ENCODE measurements around the gene TYW1B.
"Not testable (repeated sequence)": the region's sequence is repeated elsewhere in the genome, so short reads cannot be mapped to it uniquely, and the experiment has no call there.

DNA sequence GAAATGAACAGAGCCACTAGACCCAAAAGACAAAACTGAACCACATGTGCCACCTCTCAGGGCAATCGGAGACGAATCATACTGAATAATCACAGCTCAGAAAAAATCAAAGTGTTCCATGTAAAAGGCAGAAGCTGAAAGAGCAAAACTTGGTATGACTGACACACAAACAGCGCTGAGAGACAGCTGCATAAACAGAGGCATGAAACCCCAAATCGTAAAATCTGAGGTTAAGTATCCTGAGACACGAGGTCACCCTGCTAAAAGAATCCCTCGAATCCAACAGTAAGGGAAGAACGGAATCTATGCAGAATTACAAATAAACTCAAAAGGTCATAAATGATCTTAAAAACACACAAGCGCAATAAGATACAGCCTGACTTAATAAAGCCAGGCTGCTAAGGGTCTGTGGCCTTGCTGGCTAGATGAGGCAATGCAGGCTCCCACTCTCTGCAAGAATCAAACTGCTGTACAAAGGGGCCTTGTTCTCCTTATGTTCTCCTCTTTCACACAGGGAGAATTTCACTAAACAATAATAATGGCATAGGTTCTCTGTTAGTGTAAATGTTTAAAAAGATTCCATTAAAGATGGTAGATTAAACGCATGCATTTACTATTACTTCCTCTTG, 247.7 kb downstream of the TYW1B start:
- TF ChIP-seq POLR2A, POLR2AphosphoS5, EP300 (IDR thresholded peaks at IDR 0.05): not testable (repeated sequence)
- TF ChIP-seq, protein P1, sequence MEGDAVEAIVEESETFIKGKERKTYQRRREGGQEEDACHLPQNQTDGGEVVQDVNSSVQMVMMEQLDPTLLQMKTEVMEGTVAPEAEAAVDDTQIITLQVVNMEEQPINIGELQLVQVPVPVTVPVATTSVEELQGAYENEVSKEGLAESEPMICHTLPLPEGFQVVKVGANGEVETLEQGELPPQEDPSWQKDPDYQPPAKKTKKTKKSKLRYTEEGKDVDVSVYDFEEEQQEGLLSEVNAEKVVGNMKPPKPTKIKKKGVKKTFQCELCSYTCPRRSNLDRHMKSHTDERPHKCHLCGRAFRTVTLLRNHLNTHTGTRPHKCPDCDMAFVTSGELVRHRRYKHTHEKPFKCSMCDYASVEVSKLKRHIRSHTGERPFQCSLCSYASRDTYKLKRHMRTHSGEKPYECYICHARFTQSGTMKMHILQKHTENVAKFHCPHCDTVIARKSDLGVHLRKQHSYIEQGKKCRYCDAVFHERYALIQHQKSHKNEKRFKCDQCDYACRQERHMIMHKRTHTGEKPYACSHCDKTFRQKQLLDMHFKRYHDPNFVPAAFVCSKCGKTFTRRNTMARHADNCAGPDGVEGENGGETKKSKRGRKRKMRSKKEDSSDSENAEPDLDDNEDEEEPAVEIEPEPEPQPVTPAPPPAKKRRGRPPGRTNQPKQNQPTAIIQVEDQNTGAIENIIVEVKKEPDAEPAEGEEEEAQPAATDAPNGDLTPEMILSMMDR (IDR thresholded peaks at IDR 0.05), result not testable (repeated sequence)

Data from suprapubic skin (tissue), 4 donors.